K562 (cell line): ENCODE results near the gene NR1D2. TPM values are rescaled to one million over a fixed set of nuclear protein-coding genes. Genes with fewer than 3 reads are reported as not detected.
A peak's percentile ranks its signal among the peaks of the same experiment; 100 is the strongest.

Source experiments
- ARID2 ChIP-seq: fragments of 450-650 bp; IDR thresholded peaks from 2 replicates; pipeline ENCODE4 v1.6.1; 2017; ENCODE audit warnings: antibody characterized with exemption, mild to moderate bottlenecking
- BCOR ChIP-seq: fragments of 450-650 bp; IDR thresholded peaks from 2 replicates; pipeline ENCODE4 v1.6.1; 2016
- CEBPG ChIP-seq, 3 experiments: fragments of 200-800 bp in 1 of 3; sonication (Bioruptor generic) in 1 of 3; sonication (generic) in 1 of 3; formaldehyde crosslinking in 1 of 3; IDR thresholded peaks in 2 of 3; conservative IDR thresholded peaks in 1 of 3; 2 replicates each; pipeline versions ENCODE4 v1.6.1 to v1.8.0; 2016 to 2022; ENCODE audit warnings: missing compliant biosample characterization in 2 of 3, missing genetic modification characterization in 2 of 3, mild to moderate bottlenecking in 1 of 3, missing genetic modification reagents in 1 of 3
- E2F3 ChIP-seq: fragments of 250-450 bp; sonication (Bioruptor Pico); IDR thresholded peaks from 2 replicates; pipeline ENCODE4 v1.4.0; 2020; ENCODE audit warnings: mild to moderate bottlenecking
- ELF1 ChIP-seq: fragments of 200-800 bp; sonication (Bioruptor generic); IDR thresholded peaks from 2 replicates; pipeline ENCODE4 v1.6.1; 2016; ENCODE audit warnings: missing genetic modification characterization, missing compliant biosample characterization
- FIP1L1 ChIP-seq: fragments of 200-400 bp; formaldehyde crosslinking; IDR thresholded peaks from 2 replicates; pipeline ENCODE4 v1.6.1; 2018; ENCODE audit warnings: mild to moderate bottlenecking, low read depth, low read length; ENCODE audit not compliant: poor library complexity, severe bottlenecking
- KDM2B ChIP-seq: fragments of 250-450 bp; sonication (Bioruptor Pico); IDR thresholded peaks from 2 replicates; pipeline ENCODE4 v1.8.0; 2021; ENCODE audit warnings: mild to moderate bottlenecking, moderate library complexity
- LARP7 ChIP-seq: fragments of 450-650 bp; IDR thresholded peaks from 2 replicates; pipeline ENCODE4 v1.6.1; 2016
- POU5F1 ChIP-seq: fragments of 150-350 bp; IDR thresholded peaks from 2 replicates; pipeline ENCODE4 v1.6.1; 2014; ENCODE audit warnings: borderline replicate concordance, low read length, low read depth, mild to moderate bottlenecking; ENCODE audit not compliant: partially characterized antibody
- TRIM24 ChIP-seq, 2 experiments: fragments of 450-650 bp; IDR thresholded peaks; 2 replicates each; pipeline ENCODE4 v1.6.1; 2016
- TRIM28 ChIP-seq: fragments of 450-650 bp; IDR thresholded peaks from 2 replicates; pipeline ENCODE4 v1.6.1; 2017
- ZFPM2 ChIP-seq: fragments of 250-450 bp; sonication (Bioruptor Pico); IDR thresholded peaks from 2 replicates; pipeline ENCODE4 v1.5.1; 2022; ENCODE audit warnings: mild to moderate bottlenecking
- ZNF134 ChIP-seq: fragments of 250-450 bp; sonication (Bioruptor Pico); conservative IDR thresholded peaks from 2 replicates; pipeline ENCODE4 v1.4.0; 2020
- ZNF184 ChIP-seq: sonication (generic); formaldehyde crosslinking; IDR thresholded peaks from 2 replicates; pipeline ENCODE4 v1.5.0; 2020; ENCODE audit warnings: missing genetic modification reagents
- ZNF398 ChIP-seq: fragments of 250-450 bp; sonication (Bioruptor Pico); IDR thresholded peaks from 2 replicates; pipeline ENCODE4 v1.8.0; 2021; ENCODE audit warnings: moderate library complexity, mild to moderate bottlenecking, inconsistent platforms
- polyA plus RNA-seq, 8 experiments: library from polyadenylated mRNA; depleted of rRNA in 4 of 8; stranded (reverse) in 5 of 8; unstranded in 3 of 8; fragments of >200 nt; fragmentation: Nextera tagmentation in 2 of 8; fragmentation: Illumina TruSeq in 1 of 8; extraction: Ambion mirVana in 2 of 8; extraction: Trizol in 1 of 8; gene quantifications; 2 replicates each; pipeline versions ENCODE4 v1.2.1 to v1.2.3, GENCODE V29; 2011 to 2014; ENCODE audit warnings: inconsistent platforms in 1 of 8, missing spikeins in 1 of 8
- total RNA-seq, 7 experiments: library from RNA; depleted of rRNA in 6 of 7; stranded (reverse); fragments of >200 nt in 6 of 7; fragmentation: Illumina TruSeq in 2 of 7; extraction: Trizol in 2 of 7; gene quantifications; 2 replicates each; pipeline versions ENCODE4 v1.2.1 to v1.2.3, GENCODE V29; 2011 to 2021; ENCODE audit warnings: low replicate concordance in 1 of 7
- TF ChIP-seq, protein P1 (sequence below), 2 experiments: fragments of 450-650 bp; IDR thresholded peaks; 2 replicates each; pipeline ENCODE4 v1.6.1; 2016
- TF ChIP-seq, protein P2 (sequence below): fragments of 450-650 bp; IDR thresholded peaks from 2 replicates; pipeline ENCODE4 v1.7.1; 2018; ENCODE audit warnings: mild to moderate bottlenecking, low read depth; ENCODE audit not compliant: partially characterized antibody
- TF ChIP-seq, protein P3 (sequence below): fragments of 450-650 bp; IDR thresholded peaks from 2 replicates; pipeline ENCODE4 v1.6.1; 2017; ENCODE audit warnings: antibody characterized with exemption, mild to moderate bottlenecking

The NR1D2 gene
- total and polyA plus RNA-seq, 9 of the 15 experiments (the other 6 are each of a cell fraction or from before 2014, with no cell fraction given) = 1.2 to 5.5 (median 2.9) TPM

DNA sequence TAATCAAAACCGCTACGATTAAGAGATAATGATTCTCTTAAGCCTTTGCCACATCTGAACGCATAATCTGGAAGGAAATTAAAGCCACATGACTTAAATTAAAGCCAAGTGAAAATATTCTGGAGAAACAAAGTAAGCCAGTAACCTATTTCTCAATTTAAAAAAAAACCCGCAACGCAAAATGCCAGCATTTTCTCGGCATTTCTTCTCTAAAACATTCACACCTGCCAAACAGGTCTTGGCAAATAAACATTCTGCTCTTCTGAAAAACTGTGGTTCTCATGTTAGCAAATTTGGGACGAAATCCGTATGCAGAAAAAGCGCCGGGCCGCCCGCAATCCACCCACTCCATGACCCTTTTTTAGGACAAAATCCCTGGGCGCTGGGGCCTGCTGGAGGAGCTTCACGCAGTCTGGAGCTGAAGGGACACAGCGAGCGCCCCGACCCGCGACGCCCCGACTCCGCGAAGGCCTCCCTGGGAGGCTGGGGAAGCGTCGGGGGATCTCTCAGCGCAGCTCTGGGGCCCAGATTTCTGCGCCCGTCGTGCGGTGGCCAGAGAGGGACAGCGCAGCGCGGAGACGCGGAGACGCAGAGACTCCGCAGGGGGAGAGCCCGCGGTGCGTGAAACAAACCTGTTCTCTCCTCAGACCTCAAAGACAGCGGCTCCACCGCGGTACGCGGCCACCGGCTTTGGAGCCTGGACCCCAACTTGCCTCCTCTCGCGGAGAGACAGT is 28.8 kb upstream of the NR1D2 start (continued):
- peak; percentile 37; the same call in 1 of the 2 replicates for TF ChIP-seq CEBPG (CRISPR knock-in tag; IDR thresholded peaks at IDR 0.05)
- TF ChIP-seq CEBPG (tag; conservative IDR thresholded peaks at IDR 0.05 in 1 of 2, IDR thresholded peaks at IDR 0.05 in 1 of 2) = no peak
- no peak for TF ChIP-seq ZNF398 (CRISPR knock-in tag)
- TF ChIP-seq POU5F1 = no peak
- TF ChIP-seq ZNF184 (CRISPR knock-in tag) = no peak
- TF ChIP-seq, protein P1, sequence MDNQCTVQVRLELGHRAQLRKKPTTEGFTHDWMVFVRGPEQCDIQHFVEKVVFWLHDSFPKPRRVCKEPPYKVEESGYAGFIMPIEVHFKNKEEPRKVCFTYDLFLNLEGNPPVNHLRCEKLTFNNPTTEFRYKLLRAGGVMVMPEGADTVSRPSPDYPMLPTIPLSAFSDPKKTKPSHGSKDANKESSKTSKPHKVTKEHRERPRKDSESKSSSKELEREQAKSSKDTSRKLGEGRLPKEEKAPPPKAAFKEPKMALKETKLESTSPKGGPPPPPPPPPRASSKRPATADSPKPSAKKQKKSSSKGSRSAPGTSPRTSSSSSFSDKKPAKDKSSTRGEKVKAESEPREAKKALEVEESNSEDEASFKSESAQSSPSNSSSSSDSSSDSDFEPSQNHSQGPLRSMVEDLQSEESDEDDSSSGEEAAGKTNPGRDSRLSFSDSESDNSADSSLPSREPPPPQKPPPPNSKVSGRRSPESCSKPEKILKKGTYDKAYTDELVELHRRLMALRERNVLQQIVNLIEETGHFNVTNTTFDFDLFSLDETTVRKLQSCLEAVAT (IDR thresholded peaks at IDR 0.05) = peak in 1 of 2 experiments; percentile 17; a peak in 1 of 4 replicates
- peak; percentile 80 for TF ChIP-seq BCOR
- peak; percentile 72; the same call in 1 of the 2 replicates for TF ChIP-seq KDM2B (CRISPR knock-in tag)
- TF ChIP-seq, protein P2, sequence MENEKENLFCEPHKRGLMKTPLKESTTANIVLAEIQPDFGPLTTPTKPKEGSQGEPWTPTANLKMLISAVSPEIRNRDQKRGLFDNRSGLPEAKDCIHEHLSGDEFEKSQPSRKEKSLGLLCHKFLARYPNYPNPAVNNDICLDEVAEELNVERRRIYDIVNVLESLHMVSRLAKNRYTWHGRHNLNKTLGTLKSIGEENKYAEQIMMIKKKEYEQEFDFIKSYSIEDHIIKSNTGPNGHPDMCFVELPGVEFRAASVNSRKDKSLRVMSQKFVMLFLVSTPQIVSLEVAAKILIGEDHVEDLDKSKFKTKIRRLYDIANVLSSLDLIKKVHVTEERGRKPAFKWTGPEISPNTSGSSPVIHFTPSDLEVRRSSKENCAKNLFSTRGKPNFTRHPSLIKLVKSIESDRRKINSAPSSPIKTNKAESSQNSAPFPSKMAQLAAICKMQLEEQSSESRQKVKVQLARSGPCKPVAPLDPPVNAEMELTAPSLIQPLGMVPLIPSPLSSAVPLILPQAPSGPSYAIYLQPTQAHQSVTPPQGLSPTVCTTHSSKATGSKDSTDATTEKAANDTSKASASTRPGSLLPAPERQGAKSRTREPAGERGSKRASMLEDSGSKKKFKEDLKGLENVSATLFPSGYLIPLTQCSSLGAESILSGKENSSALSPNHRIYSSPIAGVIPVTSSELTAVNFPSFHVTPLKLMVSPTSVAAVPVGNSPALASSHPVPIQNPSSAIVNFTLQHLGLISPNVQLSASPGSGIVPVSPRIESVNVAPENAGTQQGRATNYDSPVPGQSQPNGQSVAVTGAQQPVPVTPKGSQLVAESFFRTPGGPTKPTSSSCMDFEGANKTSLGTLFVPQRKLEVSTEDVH = no peak
- 0 out of 2 replicates have a peak, but pooled peaks have one; percentile 62 for TF ChIP-seq ARID2
- no peak for TF ChIP-seq ELF1 (tag)
- TF ChIP-seq TRIM28 = no peak
- TF ChIP-seq ZNF134 (CRISPR knock-in tag) = no peak
- no peak for TF ChIP-seq FIP1L1
- TF ChIP-seq, protein P3, sequence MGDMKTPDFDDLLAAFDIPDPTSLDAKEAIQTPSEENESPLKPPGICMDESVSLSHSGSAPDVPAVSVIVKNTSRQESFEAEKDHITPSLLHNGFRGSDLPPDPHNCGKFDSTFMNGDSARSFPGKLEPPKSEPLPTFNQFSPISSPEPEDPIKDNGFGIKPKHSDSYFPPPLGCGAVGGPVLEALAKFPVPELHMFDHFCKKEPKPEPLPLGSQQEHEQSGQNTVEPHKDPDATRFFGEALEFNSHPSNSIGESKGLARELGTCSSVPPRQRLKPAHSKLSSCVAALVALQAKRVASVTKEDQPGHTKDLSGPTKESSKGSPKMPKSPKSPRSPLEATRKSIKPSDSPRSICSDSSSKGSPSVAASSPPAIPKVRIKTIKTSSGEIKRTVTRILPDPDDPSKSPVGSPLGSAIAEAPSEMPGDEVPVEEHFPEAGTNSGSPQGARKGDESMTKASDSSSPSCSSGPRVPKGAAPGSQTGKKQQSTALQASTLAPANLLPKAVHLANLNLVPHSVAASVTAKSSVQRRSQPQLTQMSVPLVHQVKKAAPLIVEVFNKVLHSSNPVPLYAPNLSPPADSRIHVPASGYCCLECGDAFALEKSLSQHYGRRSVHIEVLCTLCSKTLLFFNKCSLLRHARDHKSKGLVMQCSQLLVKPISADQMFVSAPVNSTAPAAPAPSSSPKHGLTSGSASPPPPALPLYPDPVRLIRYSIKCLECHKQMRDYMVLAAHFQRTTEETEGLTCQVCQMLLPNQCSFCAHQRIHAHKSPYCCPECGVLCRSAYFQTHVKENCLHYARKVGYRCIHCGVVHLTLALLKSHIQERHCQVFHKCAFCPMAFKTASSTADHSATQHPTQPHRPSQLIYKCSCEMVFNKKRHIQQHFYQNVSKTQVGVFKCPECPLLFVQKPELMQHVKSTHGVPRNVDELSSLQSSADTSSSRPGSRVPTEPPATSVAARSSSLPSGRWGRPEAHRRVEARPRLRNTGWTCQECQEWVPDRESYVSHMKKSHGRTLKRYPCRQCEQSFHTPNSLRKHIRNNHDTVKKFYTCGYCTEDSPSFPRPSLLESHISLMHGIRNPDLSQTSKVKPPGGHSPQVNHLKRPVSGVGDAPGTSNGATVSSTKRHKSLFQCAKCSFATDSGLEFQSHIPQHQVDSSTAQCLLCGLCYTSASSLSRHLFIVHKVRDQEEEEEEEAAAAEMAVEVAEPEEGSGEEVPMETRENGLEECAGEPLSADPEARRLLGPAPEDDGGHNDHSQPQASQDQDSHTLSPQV = no peak
- no peak for TF ChIP-seq ZFPM2 (CRISPR knock-in tag)
- no peak for TF ChIP-seq E2F3 (CRISPR knock-in tag)
- no peak for TF ChIP-seq TRIM24 (IDR thresholded peaks at IDR 0.05)
- 0 out of 2 replicates have a peak, but pooled peaks have one; percentile 26 for TF ChIP-seq LARP7
